ENCODE results near the gene SERPINB12. TPM values are rescaled to one million over a fixed set of nuclear protein-coding genes. Genes with fewer than 3 reads are reported as not detected.

Gene SERPINB12
- total RNA-seq, 1 experiment from 2014 or later: not detected

- no peak overlapping the region for H2BK20ac ChIP-seq (ENCODE audit: low read depth, low read length, poor library complexity, severe bottlenecking)
- no peak overlapping the region for H3K4me2 ChIP-seq (ENCODE audit: insufficient read depth, insufficient read length, low read length)
- no peak overlapping the region for H3K56ac ChIP-seq (ENCODE audit: insufficient read length, low read depth, low read length)
- H3K9me3 ChIP-seq (ENCODE audit: control insufficient read depth, low read depth, low read length): no peaks in the 10 kb centered on the region
- no peaks in the 10 kb centered on the region for H3K79me2 ChIP-seq (ENCODE audit: insufficient read depth, low read length)
- no peak for DNase-seq
- peaks cover 0 to 2% of the 10 kb centered on the region in 2 experiments; a peak in 1 of 5 replicates for H3K9me3 Mint-ChIP-seq
- H2BK120ac ChIP-seq (ENCODE audit: low read depth, low read length, poor library complexity, severe bottlenecking): no peak overlapping the region
- H3K4me1 ChIP-seq (ENCODE audit: insufficient read depth, low read length): no peaks in the 10 kb centered on the region; the same call in 1 of the 2 replicates
- no peaks in the 10 kb centered on the region for H3K23me2 ChIP-seq (ENCODE audit: insufficient read length, low read depth, low read length, poor library complexity, severe bottlenecking)
- H3K27me3 ChIP-seq (ENCODE audit: insufficient read depth, low read length): no peaks in the 10 kb centered on the region
- H4K91ac ChIP-seq (ENCODE audit: insufficient read length, low read depth, low read length): no peak overlapping the region
- no peaks in the 10 kb centered on the region for H4K20me1 ChIP-seq (ENCODE audit: control insufficient read depth, insufficient read depth, insufficient read length)
- WGBS (ENCODE audit: extremely low coverage, insufficient read length, low lambda C conversion rate): no CpG with 5 or more reads among the region's 1 CpG
- H4K8ac ChIP-seq (replicated peaks; ENCODE audit: insufficient read length, low read depth, low read length): no peak overlapping the region
- no peak overlapping the region for H3K14ac ChIP-seq (ENCODE audit: insufficient read depth, low read length)
- H3K4me3 Mint-ChIP-seq: no peak overlapping the region
- H2AFZ ChIP-seq (ENCODE audit: low read length): no peak overlapping the region
- no peak overlapping the region for H3T11ph ChIP-seq (ENCODE audit: low read length)
- H3K36me3 Mint-ChIP-seq (ENCODE audit: insufficient read depth in 1 of 3, low read depth in 3 of 3): no peaks in the 10 kb centered on the region
- H3K27ac Mint-ChIP-seq: no peak overlapping the region
- no peaks in the 10 kb centered on the region for H3K27me3 Mint-ChIP-seq (ENCODE audit: low read depth)
- no peak overlapping the region for H3K27ac ChIP-seq (ENCODE audit: insufficient read length, low read depth, low read length)
- no peak overlapping the region for H4K5ac ChIP-seq (ENCODE audit: insufficient read length, low read depth, low read length)
- no peak overlapping the region for H2BK15ac ChIP-seq (ENCODE audit: low read depth, low read length)
- no peak overlapping the region for H2BK12ac ChIP-seq (ENCODE audit: insufficient read length, low read depth, low read length)
- H3K79me1 ChIP-seq (ENCODE audit: insufficient read depth, low read depth, low read length, poor library complexity, severe bottlenecking): no peaks in the 10 kb centered on the region
- TF ChIP-seq CTCF (conservative IDR thresholded peaks at IDR 0.05): no peak
- no peak overlapping the region for H3K9ac ChIP-seq (ENCODE audit: extremely low read depth, insufficient read length, low read length)
- H3K18ac ChIP-seq (ENCODE audit: insufficient read length, low read depth, low read length): no peak overlapping the region
- H2BK5ac ChIP-seq (ENCODE audit: insufficient read length, low read length): no peak overlapping the region
- no peak overlapping the region for H2AK5ac ChIP-seq (ENCODE audit: insufficient read length, low read length)
- no peak overlapping the region for H3K4ac ChIP-seq (ENCODE audit: low read depth, low read length)
- no peak overlapping the region for H3K23ac ChIP-seq (ENCODE audit: insufficient read length, low read depth, low read length)
- H3K4me1 Mint-ChIP-seq: peaks cover 0 to 5% of the 10 kb centered on the region in 2 experiments; a peak in 2 of 4 replicates
Observed at GRCh38 chr18:63603772-63604171, 61.6 kb downstream of the SERPINB12 start.
